ENCODE measurements around the gene PCDHGA8.

Gene PCDHGA8

GRCh38 chr5:141437221-141437620 is 44.8 kb downstream of the PCDHGA8 start:
- no peak for DNase-seq

GRCh38 chr5:141439411-141440141 is 47.1 kb downstream of the PCDHGA8 start:
- DNase-seq: no peak

GRCh38 chr5:141440341-141440740 is 47.9 kb downstream of the PCDHGA8 start:
- no peak for DNase-seq

- DNase-seq: no peak
Observed at GRCh38 chr5:141441571-141442170, 49.2 kb downstream of the PCDHGA8 start.
